ENCODE results near the gene OCA2.

DNA sequence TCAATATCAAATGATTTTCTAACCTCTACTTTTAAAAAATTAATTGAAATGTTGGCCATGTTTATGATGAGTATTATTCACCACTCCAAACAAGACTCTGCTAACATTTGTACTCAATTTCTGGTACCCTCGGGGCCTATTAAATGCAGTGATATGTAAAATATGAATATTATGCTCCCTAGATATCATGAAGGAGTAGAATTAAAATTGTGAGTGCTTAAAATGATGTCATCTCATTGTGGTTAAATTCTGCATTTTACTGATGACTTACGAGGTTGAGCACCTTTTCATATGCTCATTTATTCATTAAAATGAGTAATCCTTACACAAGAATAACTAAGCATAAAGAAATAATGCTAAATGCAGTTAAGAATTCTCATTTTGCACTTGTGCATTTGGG lies 159.9 kb downstream of the OCA2 start:
- TF ChIP-seq TCF12 (IDR thresholded peaks at IDR 0.05; ENCODE audit: low read depth, low read length) (no peak), BRCA1 (IDR thresholded peaks at IDR 0.05; ENCODE audit: low read depth, low read length) (no peak), EZH2 (IDR thresholded peaks at IDR 0.05; ENCODE audit: low read depth, low read length, severe bottlenecking) (no peak), EP300 (IDR thresholded peaks at IDR 0.05; ENCODE audit: borderline replicate concordance in 1 of 2, low read depth in 2 of 2, low read length in 2 of 2) (no peak), MAX (IDR thresholded peaks at IDR 0.05) (no peak)
- TF ChIP-seq, protein P1, sequence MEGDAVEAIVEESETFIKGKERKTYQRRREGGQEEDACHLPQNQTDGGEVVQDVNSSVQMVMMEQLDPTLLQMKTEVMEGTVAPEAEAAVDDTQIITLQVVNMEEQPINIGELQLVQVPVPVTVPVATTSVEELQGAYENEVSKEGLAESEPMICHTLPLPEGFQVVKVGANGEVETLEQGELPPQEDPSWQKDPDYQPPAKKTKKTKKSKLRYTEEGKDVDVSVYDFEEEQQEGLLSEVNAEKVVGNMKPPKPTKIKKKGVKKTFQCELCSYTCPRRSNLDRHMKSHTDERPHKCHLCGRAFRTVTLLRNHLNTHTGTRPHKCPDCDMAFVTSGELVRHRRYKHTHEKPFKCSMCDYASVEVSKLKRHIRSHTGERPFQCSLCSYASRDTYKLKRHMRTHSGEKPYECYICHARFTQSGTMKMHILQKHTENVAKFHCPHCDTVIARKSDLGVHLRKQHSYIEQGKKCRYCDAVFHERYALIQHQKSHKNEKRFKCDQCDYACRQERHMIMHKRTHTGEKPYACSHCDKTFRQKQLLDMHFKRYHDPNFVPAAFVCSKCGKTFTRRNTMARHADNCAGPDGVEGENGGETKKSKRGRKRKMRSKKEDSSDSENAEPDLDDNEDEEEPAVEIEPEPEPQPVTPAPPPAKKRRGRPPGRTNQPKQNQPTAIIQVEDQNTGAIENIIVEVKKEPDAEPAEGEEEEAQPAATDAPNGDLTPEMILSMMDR (IDR thresholded peaks at IDR 0.05; ENCODE audit: control extremely low read depth in 1 of 3, insufficient read depth in 1 of 3, low read depth in 1 of 3, low read length in 3 of 3): no peak

Measured in H1 (cell line).